K562 (cell line): ENCODE measurements around the gene KXD1. TPM values are rescaled to one million over a fixed set of nuclear protein-coding genes. Genes with fewer than 3 reads are reported as not detected.

Source experiments
- ATF7 ChIP-seq: fragments of 450-650 bp; IDR thresholded peaks from 2 replicates; pipeline ENCODE4 v1.7.1; 2014; ENCODE audit warnings: mild to moderate bottlenecking, moderate library complexity
- CREB3 ChIP-seq: fragments of 450-650 bp; conservative IDR thresholded peaks from 2 replicates; pipeline ENCODE4 v1.6.1; 2016; ENCODE audit warnings: missing genetic modification characterization, low read depth, mild to moderate bottlenecking, missing compliant biosample characterization, moderate library complexity
- DDX20 ChIP-seq: fragments of 450-650 bp; IDR thresholded peaks from 2 replicates; pipeline ENCODE4 v1.6.1; 2016; ENCODE audit warnings: missing genetic modification characterization, low read depth, mild to moderate bottlenecking, missing compliant biosample characterization, moderate library complexity
- EP300 ChIP-seq: IDR thresholded peaks from 2 replicates; pipeline ENCODE4 v1.6.1; 2012; ENCODE audit warnings: low read length, improper control_type of control experiment
- KDM1A ChIP-seq, 2 experiments: fragments of 450-650 bp; IDR thresholded peaks; 2 replicates each; pipeline ENCODE4 v1.6.1; 2016; ENCODE audit warnings: mild to moderate bottlenecking in 2 of 2
- NKRF ChIP-seq: fragments of 450-650 bp; IDR thresholded peaks from 2 replicates; pipeline ENCODE4 v1.6.1; 2016; ENCODE audit warnings: borderline replicate concordance
- SP1 ChIP-seq: sonication (generic); formaldehyde crosslinking; IDR thresholded peaks from 2 replicates; pipeline ENCODE4 v1.8.1; 2022; ENCODE audit warnings: mild to moderate bottlenecking, missing genetic modification reagents
- ZNF766 ChIP-seq: fragments of 200-800 bp; sonication (Bioruptor generic); conservative IDR thresholded peaks from 2 replicates; pipeline ENCODE4 v1.6.1; 2016; ENCODE audit warnings: missing genetic modification characterization, missing compliant biosample characterization
- polyA plus RNA-seq, 8 experiments: library from polyadenylated mRNA; depleted of rRNA in 4 of 8; stranded (reverse) in 5 of 8; unstranded in 3 of 8; fragments of >200 nt; fragmentation: Nextera tagmentation in 2 of 8; fragmentation: Illumina TruSeq in 1 of 8; extraction: Ambion mirVana in 2 of 8; extraction: Trizol in 1 of 8; gene quantifications; 2 replicates each; pipeline versions ENCODE4 v1.2.1 to v1.2.3, GENCODE V29; 2011 to 2014; ENCODE audit warnings: inconsistent platforms in 1 of 8, missing spikeins in 1 of 8
- total RNA-seq, 7 experiments: library from RNA; depleted of rRNA in 6 of 7; stranded (reverse); fragments of >200 nt in 6 of 7; fragmentation: Illumina TruSeq in 2 of 7; extraction: Trizol in 2 of 7; gene quantifications; 2 replicates each; pipeline versions ENCODE4 v1.2.1 to v1.2.3, GENCODE V29; 2011 to 2021; ENCODE audit warnings: low replicate concordance in 1 of 7
- TF ChIP-seq, protein P1 (sequence below), 2 experiments: fragments of 450-650 bp; conservative IDR thresholded peaks; 2 replicates each; pipeline ENCODE4 v1.6.1; 2017; ENCODE audit warnings: mild to moderate bottlenecking in 2 of 2, moderate library complexity in 2 of 2

The KXD1 gene
- total and polyA plus RNA-seq, 9 of the 15 experiments (the other 6 are each of a cell fraction or from before 2014, with no cell fraction given): 21.9 to 210 (median 118) TPM

DNA sequence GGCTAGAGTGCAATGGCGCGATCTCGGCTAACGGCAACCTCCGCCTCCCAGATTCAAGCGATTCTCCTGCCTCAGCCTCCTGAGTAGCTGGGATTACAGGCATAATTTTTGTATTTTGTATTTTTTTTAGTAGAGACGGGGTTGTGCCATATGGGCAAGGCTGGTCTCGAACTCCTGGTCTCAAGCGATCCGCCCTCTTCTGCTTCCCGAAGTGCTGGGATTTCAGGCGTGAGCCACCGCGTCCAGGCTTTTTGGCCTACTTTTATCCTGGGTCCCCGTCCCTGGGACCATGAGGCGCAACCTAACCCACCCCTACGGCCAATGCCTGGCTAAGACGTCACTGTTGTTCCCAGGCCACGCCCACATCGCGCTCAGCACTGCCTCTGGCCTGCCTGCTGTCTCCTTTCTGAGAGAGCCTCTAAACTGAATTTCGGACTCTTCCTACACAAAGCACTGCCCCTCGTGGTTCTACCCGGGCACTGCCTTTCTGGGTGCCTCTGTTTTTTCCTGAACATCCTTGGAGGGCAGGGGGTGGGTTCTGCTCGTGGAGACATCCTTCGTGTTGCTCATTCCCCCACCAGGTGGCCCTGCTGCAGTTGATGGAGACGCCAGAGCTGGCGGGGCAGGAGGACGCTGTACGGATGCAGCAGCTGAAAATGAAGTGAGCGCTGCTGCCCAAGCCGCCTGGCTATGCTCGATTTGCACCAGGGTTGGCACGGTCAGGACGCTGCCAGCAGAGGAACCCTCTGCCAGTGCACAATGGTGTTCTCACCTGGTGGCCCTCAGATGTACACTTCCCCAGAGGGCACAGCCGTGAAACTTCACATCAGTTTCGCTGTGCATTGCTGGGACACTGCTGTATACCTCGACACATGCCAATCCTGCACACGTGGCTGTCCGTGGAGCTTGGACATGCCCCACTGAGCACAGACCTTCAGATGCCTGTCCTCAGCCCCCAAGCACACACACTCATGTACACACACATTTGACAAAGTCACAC lies 32.9 kb downstream of the KXD1 start (continued):
- TF ChIP-seq EP300: peak; percentile 13; the same call in 1 of the 2 replicates
- TF ChIP-seq, protein P1, sequence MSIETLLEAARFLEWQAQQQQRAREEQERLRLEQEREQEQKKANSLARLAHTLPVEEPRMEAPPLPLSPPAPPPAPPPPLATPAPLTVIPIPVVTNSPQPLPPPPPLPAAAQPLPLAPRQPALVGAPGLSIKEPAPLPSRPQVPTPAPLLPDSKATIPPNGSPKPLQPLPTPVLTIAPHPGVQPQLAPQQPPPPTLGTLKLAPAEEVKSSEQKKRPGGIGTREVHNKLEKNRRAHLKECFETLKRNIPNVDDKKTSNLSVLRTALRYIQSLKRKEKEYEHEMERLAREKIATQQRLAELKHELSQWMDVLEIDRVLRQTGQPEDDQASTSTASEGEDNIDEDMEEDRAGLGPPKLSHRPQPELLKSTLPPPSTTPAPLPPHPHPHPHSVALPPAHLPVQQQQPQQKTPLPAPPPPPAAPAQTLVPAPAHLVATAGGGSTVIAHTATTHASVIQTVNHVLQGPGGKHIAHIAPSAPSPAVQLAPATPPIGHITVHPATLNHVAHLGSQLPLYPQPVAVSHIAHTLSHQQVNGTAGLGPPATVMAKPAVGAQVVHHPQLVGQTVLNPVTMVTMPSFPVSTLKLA (conservative IDR thresholded peaks at IDR 0.05): peak; percentile 73 to 74
- TF ChIP-seq NKRF: no peak
- TF ChIP-seq SP1 (CRISPR knock-in tag): peak; percentile 78
- TF ChIP-seq KDM1A (IDR thresholded peaks at IDR 0.05): peak in 1 of 2 experiments; percentile 18; a peak in 1 of 4 replicates
- TF ChIP-seq DDX20 (tag): no peak
- peak; percentile 86 for TF ChIP-seq ATF7
- TF ChIP-seq ZNF766 (CRISPR knock-in tag): no peak
- no peak for TF ChIP-seq CREB3 (tag)
